Activated CD8-positive, alpha-beta memory T cell treated with anti-CD3 and anti-CD28 coated beads, Interleukin-2, amount 50 U/mL, for 1 hour (primary cell): Measurements from ENCODE around the gene RAMACL.
"Not testable (repeated sequence)": the region's sequence is repeated elsewhere in the genome, so short reads cannot be mapped to it uniquely, and the experiment has no call there.

Experiments
- DNase-seq: peaks from one replicate; pipeline ENCODE4 v3.0.0-alpha.2; 2020; ENCODE audit errors: extremely low read depth

RAMACL gene

DNA sequence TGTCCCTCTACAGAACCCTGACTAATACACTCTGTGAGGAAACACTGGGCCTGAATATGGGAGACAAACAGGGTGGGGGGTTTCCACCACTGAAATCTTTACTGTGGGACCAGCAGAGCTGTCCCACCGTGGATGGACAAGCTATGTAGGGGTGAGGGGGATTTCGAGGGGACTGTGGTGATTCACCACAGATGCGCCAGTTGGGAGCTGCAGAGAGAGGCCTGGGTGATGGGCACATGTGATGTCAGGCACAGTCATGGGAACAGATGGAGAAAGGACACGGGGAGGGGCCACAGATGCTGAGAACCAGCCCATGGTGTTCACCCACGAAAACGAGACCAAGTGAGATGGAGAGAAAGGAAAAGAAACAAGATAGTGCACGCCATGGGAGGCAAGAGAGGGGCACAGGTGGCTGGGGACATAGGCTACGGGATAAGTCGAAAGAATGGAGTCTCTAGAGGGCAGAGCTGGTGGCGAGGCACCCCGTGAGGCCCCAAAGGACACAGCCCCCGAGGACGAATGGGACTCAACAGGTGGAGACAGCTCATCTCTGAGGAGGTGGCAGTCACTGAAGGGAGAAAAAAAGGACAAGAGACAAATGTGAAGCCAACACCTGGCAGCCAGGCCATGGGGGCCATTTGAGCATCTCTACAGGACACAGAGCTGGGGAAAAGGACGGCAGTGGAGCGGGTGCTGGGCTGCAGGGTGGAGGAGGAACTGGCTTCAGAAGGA, 10.5 kb upstream of the RAMACL start:
- DNase-seq = no peak

GRCh38 chr6:166595949-166596348, 9.5 kb upstream of the RAMACL start:
- no peak for DNase-seq

GRCh38 chr6:166595061-166595780, 8.7 kb upstream of the RAMACL start:
- no peak for DNase-seq

DNA sequence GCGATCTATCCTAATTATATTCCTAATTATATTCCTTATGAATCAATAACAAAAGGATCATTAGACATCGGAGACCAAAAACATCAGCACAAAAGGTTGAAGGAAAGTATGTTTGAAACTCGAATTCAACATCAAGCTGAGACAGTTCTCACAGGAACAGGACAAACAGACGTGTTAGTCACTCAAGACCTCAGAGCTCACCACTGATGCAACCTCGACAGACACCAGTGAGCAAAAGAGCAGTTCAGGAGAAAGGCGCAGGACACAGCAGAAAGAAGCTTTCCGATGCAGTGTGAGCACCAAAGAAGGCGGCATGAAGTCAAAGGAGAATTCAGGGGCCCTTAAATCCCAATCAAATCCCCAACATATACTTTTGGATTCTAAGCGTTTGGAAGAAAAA, 6.3 kb upstream of the RAMACL start:
- DNase-seq = no peak

DNA sequence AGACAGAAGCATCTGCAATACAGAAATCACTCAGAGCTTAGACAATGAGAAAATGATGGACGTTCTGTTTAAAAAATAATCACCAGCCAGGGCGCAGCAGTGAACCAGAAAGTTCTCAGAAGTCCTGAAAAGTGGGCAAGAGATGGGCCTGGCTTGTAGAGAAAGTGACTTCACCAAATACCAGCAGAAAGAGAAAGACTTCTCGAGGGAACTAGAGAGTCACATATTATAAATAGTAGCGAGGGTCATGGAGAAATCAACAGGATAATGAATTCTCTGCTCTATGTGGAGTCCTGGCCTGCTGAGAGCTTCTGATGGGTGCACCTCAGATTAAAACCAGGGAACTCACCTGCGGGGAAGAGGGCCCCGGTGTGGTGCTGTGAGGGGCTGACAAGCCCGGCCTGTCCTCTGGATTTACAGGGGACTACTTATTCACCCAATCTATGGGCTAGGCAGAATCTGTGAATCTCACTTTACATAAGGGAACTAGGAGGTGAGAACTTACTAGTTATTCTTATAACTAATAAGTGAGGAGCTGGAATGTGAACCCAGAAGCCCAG, 5.6 kb upstream of the RAMACL start:
- no peak for DNase-seq

DNA sequence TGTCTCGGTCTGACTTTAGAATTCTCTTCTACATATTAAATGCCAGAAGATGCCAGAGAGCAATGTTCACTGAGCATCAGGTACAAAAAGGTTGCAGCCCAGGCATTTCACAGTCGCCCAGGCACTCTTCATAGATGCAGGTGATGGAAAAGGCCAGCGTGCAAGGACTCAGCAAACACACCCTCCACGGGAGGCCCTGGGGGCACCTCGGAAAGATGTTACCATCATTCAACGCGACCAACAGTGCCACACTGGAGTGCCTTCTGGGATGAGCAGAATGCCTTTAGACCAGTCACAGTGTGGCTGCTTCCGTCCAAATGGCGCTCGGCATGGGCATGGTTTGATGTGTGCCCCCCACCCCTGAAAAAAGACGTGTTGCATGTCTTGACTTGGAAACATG, 4.5 kb upstream of the RAMACL start:
- no peak for DNase-seq

- DNase-seq = no peak
These were observed 3.5 kb upstream of the RAMACL start for GRCh38 chr6:166589786-166590574.

- no peak for DNase-seq
These were observed 2.9 kb upstream of the RAMACL start for GRCh38 chr6:166589337-166589731.

DNA sequence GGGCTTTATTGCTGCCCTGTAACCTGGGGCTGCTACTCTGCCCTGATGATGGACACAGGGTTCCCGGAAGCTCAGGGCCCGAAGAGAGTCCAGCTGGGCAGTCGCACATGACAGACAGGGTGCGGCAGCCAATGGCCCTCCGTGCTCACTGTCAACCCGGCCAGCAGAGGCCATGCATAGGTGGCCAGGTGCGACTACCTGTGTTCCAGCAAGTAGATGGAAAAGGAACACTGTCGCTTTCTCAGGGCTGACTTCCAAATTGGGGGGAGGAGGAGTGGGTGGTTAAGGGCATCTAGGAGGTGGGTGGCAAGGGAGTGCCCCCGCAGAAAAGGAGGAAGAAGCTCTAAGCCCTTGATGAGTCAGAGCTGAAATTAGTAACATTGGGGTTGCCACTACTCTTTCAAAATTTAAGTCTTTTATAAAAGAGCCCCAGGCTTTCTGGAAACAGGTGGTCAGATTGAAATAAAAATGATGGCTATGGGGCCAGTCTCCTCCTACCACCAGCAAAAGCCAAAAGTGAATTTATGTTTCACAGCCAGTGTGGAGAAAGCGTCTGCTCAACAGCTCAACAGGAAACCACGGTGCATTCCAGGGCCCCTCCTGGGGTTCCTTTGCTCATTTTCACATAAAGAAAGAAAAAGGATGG, 2.3 kb upstream of the RAMACL start:
- DNase-seq = no peak

DNA sequence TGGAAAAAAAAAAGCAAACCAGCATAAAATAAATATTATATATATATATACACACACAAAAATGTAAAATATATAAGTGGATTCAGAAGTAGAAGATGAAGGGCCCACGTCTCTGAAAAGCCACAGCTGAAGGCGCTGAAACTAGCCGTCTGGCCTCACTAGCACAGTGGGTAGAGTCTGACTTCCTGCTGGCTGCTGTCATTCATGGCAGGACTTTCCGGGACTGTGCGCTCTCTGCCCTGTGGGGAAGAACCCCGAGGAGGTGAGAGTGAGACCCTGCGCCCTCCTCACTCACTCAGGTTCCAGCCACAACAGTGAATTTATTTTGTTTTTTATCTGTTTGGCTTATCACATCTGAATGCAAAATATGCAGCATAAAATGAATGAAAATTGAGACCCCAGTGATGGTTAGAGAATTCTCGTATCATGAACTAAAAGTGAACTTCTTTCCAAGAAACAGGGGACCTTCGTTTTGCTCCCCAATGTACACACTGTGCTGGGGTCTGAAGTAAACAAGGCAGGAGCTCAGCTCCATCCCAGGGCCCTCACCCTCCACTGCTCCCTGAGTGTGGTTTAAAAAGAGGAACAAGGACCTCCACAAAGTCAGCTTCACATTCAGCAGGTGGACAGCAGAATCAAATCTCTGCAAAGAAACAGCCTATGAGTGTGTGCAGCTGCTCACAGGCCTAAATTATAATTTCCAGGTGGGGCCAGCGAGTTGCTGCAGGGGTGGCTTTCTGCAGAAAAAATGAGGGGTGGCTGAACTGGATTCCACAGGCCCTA, 1.3 kb upstream of the RAMACL start:
- no peak for DNase-seq

DNA sequence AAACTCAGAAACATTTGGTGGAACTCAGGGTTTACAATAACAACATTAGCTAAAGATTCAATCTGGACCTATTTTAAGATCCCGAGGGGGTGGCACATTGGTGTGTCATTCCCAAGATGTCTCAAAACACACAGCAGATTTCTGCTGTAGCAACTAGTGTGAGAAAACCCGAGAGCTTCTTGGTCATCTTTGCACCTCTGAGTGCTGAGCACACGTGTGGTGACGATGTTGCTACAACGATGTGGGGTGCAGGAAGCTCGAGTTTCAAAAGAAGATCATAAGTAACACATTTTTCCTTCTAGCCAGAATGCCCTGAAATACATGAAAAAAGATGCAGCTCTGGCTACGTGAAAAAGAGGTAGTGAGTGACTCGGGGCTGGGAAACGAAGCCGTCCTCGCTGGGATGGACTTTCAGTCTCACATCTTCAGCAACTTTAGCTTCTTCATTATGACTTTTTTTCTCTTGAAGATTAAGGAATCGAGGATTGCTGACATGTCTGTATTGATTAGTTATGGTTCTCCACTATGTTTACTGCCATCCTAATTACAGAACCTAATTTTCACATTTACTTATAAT, 1.5 kb downstream of the RAMACL start:
- DNase-seq = no peak

DNA sequence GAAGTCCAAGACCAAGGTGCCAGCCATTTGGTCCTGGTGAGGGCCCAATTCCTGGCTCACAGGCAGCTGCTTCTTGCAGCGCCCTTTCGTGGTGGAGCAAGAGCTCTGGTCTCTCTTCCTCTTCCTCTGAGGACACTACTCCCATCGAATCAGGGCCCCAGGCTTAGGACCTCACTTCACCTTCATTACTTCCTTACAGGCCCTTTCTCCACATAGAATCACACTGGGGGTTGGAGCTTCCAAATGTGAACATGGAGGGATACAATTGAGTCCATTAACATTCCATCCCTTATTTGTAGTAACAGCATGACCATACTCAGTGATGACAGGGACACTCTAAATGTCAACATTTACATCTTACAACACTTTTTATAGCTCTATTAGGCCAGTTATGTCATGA, 2.3 kb downstream of the RAMACL start:
- DNase-seq = no peak

DNA sequence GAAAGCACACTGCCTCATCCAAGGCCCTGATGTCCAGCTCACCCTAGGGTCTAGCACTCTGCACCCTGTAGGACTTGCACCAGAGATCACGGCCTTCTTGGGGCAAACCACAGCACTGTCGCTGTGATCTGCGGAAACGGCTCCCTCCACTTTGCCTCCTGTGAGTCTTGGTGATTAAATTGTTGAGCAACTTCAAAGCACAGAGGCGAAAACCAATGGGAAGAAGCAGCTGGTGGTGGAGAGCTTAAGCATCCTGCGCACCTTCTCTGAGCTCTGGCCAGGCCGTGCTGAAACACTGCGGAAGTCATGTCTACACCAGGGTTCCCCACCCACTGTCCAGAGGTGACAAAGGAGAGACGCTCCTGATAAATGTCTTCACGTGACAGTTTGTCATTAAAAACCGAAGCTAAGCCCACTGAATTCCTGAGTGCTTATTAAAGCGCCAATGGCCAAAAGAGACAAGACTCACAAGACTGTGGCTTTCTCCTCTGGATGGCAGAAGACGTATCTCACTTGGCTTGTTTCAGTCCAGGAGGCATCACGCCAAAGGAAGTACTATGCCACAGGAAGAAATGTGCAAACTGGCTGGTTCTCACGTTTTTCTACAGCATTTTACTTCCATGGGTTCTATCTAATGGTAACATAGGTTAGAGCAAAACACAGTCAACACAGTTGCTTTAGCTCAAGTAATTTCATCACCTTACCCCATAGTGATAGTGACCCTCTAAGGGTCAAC, 3.1 kb downstream of the RAMACL start:
- DNase-seq = no peak

DNA sequence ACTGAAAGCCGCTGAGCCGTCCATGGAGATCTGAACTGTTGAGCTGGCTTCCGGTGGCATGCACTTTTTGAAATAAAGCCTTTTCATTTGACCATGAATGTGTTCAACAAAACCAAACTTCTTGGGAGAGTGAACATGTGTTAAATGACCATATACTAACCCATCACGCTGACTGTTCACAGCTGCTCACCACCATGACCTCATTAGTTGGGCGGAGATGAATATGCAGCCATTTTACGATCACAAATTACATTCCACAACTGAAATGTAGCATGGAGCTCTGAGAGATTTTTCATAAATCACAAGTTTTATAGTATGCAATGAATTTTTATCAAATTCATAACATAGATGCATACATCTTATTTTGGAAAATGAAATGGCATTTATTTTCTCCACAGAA, 4.2 kb downstream of the RAMACL start:
- DNase-seq = no peak

GRCh38 chr6:166581801-166582200, 4.7 kb downstream of the RAMACL start:
- not testable (repeated sequence) for DNase-seq

DNA sequence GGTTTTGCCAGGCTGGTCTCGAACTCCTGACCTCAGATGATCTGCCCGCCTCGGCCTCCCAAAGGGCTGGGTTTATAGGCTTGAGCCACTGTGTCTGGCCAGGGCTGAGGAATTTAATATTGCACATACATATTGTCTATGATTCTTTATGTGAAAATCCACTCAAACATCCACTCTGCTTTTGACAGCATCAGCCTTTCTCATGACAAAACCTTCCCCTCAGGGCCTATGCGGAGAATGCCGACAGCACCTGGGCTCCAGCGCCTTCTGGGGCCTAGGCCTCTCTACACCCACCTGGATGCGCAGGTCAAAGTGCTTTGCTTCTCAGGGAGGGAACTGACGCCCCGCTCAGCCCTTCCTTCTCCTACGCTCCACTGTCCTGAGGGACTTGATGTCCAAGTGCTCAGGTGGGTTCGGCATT, 5.4 kb downstream of the RAMACL start:
- DNase-seq = no peak

DNA sequence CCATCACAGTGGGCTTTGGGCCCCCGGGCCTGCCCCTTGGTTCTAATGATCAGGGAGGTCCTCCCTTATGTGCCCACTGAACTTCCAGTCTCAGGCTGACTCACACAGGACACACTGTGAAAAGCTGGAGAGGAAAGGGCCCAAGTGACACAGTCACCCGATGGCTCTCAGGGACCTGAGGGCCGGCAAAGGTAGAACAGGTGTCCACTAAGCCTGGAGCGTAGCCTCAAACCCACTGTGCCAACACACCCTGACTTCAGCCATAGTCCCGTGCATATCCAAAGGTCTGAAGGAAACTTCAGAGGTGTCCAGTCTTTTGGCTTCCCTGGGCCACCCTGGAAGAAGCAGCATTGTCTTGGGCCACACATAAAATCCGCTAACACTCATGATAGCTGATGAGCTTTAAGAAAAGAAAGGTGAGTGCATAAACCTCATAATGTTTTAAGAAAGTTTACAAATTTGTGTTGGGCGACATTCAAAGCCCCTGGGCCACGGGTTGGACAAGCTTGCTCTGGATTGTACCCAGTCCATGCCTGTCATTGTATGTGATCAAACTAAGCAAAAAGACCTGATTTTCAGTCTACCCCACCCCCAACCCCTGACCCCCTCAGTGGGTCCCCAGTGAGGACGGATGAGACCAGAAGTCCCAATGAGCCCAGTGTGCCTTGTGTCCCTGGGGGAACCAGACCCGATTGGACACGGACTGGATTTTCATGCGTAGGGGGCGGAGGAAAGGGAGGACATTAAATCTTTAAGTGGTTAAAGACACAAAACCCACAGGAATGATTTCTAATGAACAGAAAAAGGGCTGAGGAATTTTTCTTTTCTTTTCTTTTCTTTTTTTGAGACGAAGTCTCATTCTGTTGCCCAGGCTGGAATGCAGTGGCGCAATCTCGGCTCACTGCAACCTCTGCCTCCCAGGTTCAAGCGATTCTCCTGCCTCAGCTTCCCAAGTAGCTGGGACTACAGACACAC, 6.1 kb downstream of the RAMACL start:
- DNase-seq = no peak

GRCh38 chr6:166579237-166579850, 7.1 kb downstream of the RAMACL start:
- DNase-seq = no peak
